GM19468 (cell line): Measurements from ENCODE around the gene PDP2.

Experiments
- ATAC-seq: cut with Tn5 transposase; IDR thresholded peaks from one replicate; pipeline ENCODE4 v1.9.1; 2021; ENCODE audit warnings: mild to moderate bottlenecking, moderate library complexity, moderate number of reproducible peaks; ENCODE audit not compliant: unreplicated experiment; ENCODE audit errors: extremely low read depth

PDP2 gene

GRCh38 chr16:66902648-66903543 lies 22.6 kb downstream of the PDP2 start:
- ATAC-seq, result no peak

- no peak for ATAC-seq
Measured at GRCh38 chr16:66903544-66904427, 23.5 kb downstream of the PDP2 start.

GRCh38 chr16:66904428-66904845 lies 24.1 kb downstream of the PDP2 start:
- ATAC-seq, result no peak

- ATAC-seq, result no peak
Measured at GRCh38 chr16:66904846-66905632, 24.7 kb downstream of the PDP2 start.

GRCh38 chr16:66905633-66906539 lies 25.6 kb downstream of the PDP2 start:
- ATAC-seq, result no peak

- ATAC-seq, result no peak
Measured at GRCh38 chr16:66906916-66907836, 26.9 kb downstream of the PDP2 start.

- no peak for ATAC-seq
Measured at GRCh38 chr16:66908116-66908515, 27.8 kb downstream of the PDP2 start.

- ATAC-seq, result no peak
Measured at GRCh38 chr16:66908762-66909559, 28.6 kb downstream of the PDP2 start.

- no peak for ATAC-seq
Measured at GRCh38 chr16:66910175-66910940, 30.0 kb downstream of the PDP2 start.

- ATAC-seq, result no peak
Measured at GRCh38 chr16:66911112-66911511, 30.8 kb downstream of the PDP2 start.

- ATAC-seq, result no peak
Measured at GRCh38 chr16:66911801-66912200, 31.5 kb downstream of the PDP2 start.

GRCh38 chr16:66913081-66913480 lies 32.8 kb downstream of the PDP2 start:
- ATAC-seq, result no peak

GRCh38 chr16:66913711-66914110 lies 33.4 kb downstream of the PDP2 start:
- ATAC-seq, result no peak

- ATAC-seq, result no peak
Measured at GRCh38 chr16:66914541-66914940, 34.2 kb downstream of the PDP2 start.

- no peak for ATAC-seq
Measured at GRCh38 chr16:66915041-66915440, 34.7 kb downstream of the PDP2 start.

- no peak for ATAC-seq
Measured at GRCh38 chr16:66916518-66916917, 36.2 kb downstream of the PDP2 start.

- no peak for ATAC-seq
Measured at GRCh38 chr16:66917741-66918140, 37.4 kb downstream of the PDP2 start.
